ENCODE data around the gene DOHH. TPM values are rescaled to one million over a fixed set of nuclear protein-coding genes. Genes with fewer than 3 reads are reported as not detected.
A peak's percentile ranks its signal among the peaks of the same experiment; 100 is the strongest.

DOHH gene
- total RNA-seq, 2 donors from 2014 or later, result 26.1 to 26.9 TPM

DNA sequence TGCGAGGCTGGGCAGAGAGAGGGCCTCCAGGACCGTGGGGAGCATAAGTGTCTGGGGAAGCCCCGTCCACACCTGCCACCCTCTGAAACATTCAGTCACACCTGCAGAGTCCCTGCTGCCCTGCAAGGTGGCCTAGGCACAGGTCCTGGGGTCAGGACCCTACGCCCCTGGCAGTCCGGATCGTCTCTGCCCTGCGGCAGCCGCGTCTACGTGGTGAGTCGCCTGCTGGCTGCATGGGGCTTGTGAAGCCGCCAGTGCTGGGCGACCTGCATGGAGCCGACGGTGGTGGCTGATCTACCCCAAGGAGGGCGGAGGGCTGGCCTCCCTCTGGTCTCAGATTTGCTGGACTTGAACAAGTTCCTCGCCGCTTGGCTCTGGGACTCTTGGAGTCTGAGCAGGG is 18.7 kb upstream of the DOHH start:
- DNase-seq (ENCODE audit: low spot score), result no peak
- no peak for TF ChIP-seq POLR2AphosphoS5 (IDR thresholded peaks at IDR 0.05)
- no peak for TF ChIP-seq POLR2A (IDR thresholded peaks at IDR 0.05)
- TF ChIP-seq CTCF (IDR thresholded peaks at IDR 0.05), result no peak
- H3K27me3 ChIP-seq (replicated peaks; ENCODE audit: insufficient read depth), result no peaks in the 10 kb centered on the region
- no peak overlapping the region for H3K4me3 ChIP-seq
- WGBS, result 84% methylated on average over 18 of the region's 18 CpGs
- H3K27ac ChIP-seq, result no peak overlapping the region
- H3K36me3 ChIP-seq, result no peaks in the 10 kb centered on the region
- no peaks in the 10 kb centered on the region for H3K9me3 ChIP-seq
- H3K4me1 ChIP-seq (replicated peaks), result peaks cover 5% of the 10 kb centered on the region
- intact Hi-C loops (cut with DNase I), result no loop called here

- Histone ChIP-seq H3K4me1 (replicated peaks) (peaks cover 5% of the 10 kb centered on the region), H3K27ac (no peak overlapping the region), H3K36me3 (no peaks in the 10 kb centered on the region), H3K4me3 (no peak overlapping the region), H3K27me3 (replicated peaks; ENCODE audit: insufficient read depth) (no peaks in the 10 kb centered on the region), H3K9me3 (no peaks in the 10 kb centered on the region)
- intact Hi-C loops (cut with DNase I), result no loop called here
- no peak for TF ChIP-seq POLR2A (IDR thresholded peaks at IDR 0.05)
- no peak for TF ChIP-seq CTCF (IDR thresholded peaks at IDR 0.05)
- no peak for TF ChIP-seq POLR2AphosphoS5 (IDR thresholded peaks at IDR 0.05)
- no peak for DNase-seq (ENCODE audit: low spot score)
- 69% methylated on average over 2 of the region's 2 CpGs for WGBS
Measured at GRCh38 chr19:3518659-3519058, 18.2 kb upstream of the DOHH start.

DNA sequence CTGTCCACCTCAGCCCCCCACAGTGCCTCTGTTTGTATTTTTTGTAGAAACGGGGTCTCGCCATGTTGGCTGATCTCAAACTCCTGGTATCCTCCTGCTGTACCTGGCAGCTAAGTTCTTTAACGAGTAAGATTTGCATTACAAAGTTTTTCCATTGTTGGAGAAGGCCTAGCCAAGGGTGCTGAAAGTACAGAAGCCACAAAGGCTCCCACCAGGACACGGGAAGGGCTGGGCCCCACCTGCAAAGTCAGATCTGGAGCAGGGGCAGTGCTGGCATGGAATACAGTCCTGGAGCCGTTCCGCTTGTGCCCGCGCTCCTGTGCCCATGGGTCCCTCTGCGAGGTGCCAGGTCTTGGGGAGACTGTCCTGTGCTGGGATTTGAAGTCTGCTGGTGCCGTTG is 17.8 kb upstream of the DOHH start:
- no peaks in the 10 kb centered on the region for H3K27me3 ChIP-seq (replicated peaks; ENCODE audit: insufficient read depth)
- DNase-seq (ENCODE audit: low spot score), result no peak
- H3K36me3 ChIP-seq, result no peaks in the 10 kb centered on the region
- intact Hi-C loops (cut with DNase I), result no loop called here
- H3K4me1 ChIP-seq (replicated peaks), result peaks cover 5% of the 10 kb centered on the region
- TF ChIP-seq POLR2A (IDR thresholded peaks at IDR 0.05) (no peak), POLR2AphosphoS5 (IDR thresholded peaks at IDR 0.05) (no peak), CTCF (IDR thresholded peaks at IDR 0.05) (no peak)
- no peaks in the 10 kb centered on the region for H3K9me3 ChIP-seq
- 76% methylated on average over 10 of the region's 10 CpGs for WGBS
- H3K27ac ChIP-seq, result no peak overlapping the region
- H3K4me3 ChIP-seq, result no peak overlapping the region

- Histone ChIP-seq H3K9me3 (no peaks in the 10 kb centered on the region), H3K4me3 (no peak overlapping the region), H3K27ac (no peak overlapping the region), H3K4me1 (replicated peaks) (peaks cover 5% of the 10 kb centered on the region), H3K27me3 (replicated peaks; ENCODE audit: insufficient read depth) (no peaks in the 10 kb centered on the region), H3K36me3 (no peaks in the 10 kb centered on the region)
- intact Hi-C loops (cut with DNase I), result no loop called here
- DNase-seq (ENCODE audit: low spot score), result no peak
- TF ChIP-seq POLR2AphosphoS5 (IDR thresholded peaks at IDR 0.05) (no peak), CTCF (IDR thresholded peaks at IDR 0.05) (no peak), POLR2A (IDR thresholded peaks at IDR 0.05) (no peak)
- WGBS, result 87% methylated on average over 2 of the region's 2 CpGs
Measured at GRCh38 chr19:3517638-3518037, 17.2 kb upstream of the DOHH start.

DNA sequence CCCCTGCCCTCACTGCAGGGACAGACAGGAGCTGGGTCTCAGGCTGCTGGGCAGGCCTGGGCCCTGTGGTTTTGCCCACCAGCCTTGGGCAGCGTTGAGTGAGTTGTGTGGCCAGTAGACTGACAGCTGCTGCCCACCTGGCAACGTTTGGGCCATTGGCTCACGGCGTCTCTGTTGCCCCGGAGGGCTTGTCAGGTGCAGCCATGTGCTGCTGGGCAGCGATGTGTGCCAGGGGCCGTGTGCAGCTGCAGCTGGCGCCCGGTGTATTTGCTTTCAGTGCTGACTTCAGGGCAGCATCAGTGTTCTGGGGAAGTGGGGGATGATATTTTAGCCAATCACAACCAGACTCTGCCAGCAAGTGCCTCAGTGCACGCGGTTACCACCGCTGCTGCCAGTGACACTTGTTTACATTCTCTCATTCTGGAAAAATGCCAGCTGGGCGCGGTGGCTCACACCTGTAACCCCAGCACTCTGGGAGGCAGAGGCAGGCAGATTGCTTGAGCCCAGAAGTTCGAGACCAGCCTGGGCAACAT is 16.3 kb upstream of the DOHH start:
- Histone ChIP-seq H3K27me3 (replicated peaks; ENCODE audit: insufficient read depth) (no peaks in the 10 kb centered on the region), H3K9me3 (no peaks in the 10 kb centered on the region), H3K36me3 (no peaks in the 10 kb centered on the region), H3K4me3 (no peak overlapping the region), H3K27ac (no peak overlapping the region), H3K4me1 (replicated peaks) (peaks cover 5% of the 10 kb centered on the region)
- TF ChIP-seq POLR2A (IDR thresholded peaks at IDR 0.05) (no peak), POLR2AphosphoS5 (IDR thresholded peaks at IDR 0.05) (no peak), CTCF (IDR thresholded peaks at IDR 0.05) (no peak)
- 32% methylated on average over 15 of the region's 15 CpGs for WGBS
- DNase-seq (ENCODE audit: low spot score), result peak; percentile 29
- intact Hi-C loops (cut with DNase I), result no loop called here

All from prostate gland (tissue), 2 donors.